Smooth muscle cell (in vitro differentiated cells): Measurements from ENCODE around the gene SNUPN. TPM values are rescaled to one million over a fixed set of nuclear protein-coding genes. Genes with fewer than 3 reads are reported as not detected.

Experiments used
- DNase-seq: peaks from one replicate; lab custom pipeline; 2025; ENCODE audit not compliant: unreplicated experiment; lab: John Stamatoyannopoulos, UW
- H2AFZ ChIP-seq: fragments of 200-600 bp; sonication (generic); 2 replicates; pipeline ENCODE4 v1.6.0; 2016; ENCODE audit warnings: antibody characterized with exemption, low read depth, mild to moderate bottlenecking
- H3F3A ChIP-seq: fragments of 200-600 bp; sonication (generic); 2 replicates; pipeline ENCODE4 v1.6.0; 2017; ENCODE audit warnings: antibody characterized with exemption, low read depth
- H3K27ac ChIP-seq: fragments of 200-600 bp; sonication (generic); 2 replicates; pipeline ENCODE4 v1.5.1; 2016; ENCODE audit warnings: low read depth, mild to moderate bottlenecking
- H3K27me3 ChIP-seq: fragments of 200-600 bp; sonication (generic); 2 replicates; pipeline ENCODE4 v1.6.1; 2016; ENCODE audit warnings: low read depth, mild to moderate bottlenecking
- H3K36me3 ChIP-seq: fragments of 200-600 bp; sonication (generic); 2 replicates; pipeline ENCODE4 v1.5.1; 2016; ENCODE audit warnings: low read depth
- H3K4me1 ChIP-seq: fragments of 200-600 bp; sonication (generic); 2 replicates; pipeline ENCODE4 v1.5.1; 2016; ENCODE audit warnings: low read depth
- H3K4me2 ChIP-seq: fragments of 200-600 bp; sonication (generic); 2 replicates; pipeline ENCODE4 v1.6.0; 2016; ENCODE audit warnings: mild to moderate bottlenecking
- H3K4me3 ChIP-seq: fragments of 200-600 bp; sonication (generic); 2 replicates; pipeline ENCODE4 v1.5.1; 2016; ENCODE audit warnings: mild to moderate bottlenecking
- H3K79me2 ChIP-seq: fragments of 200-600 bp; sonication (generic); 2 replicates; pipeline ENCODE4 v1.6.0; 2016; ENCODE audit warnings: low read depth, mild to moderate bottlenecking
- H3K9ac ChIP-seq: fragments of 200-600 bp; sonication (generic); 2 replicates; pipeline ENCODE4 v1.6.0; 2016; ENCODE audit warnings: low read depth
- H3K9me3 ChIP-seq: fragments of 200-600 bp; sonication (generic); replicated peaks from 2 replicates; pipeline ENCODE4 v1.5.1; 2016; ENCODE audit warnings: low read depth
- H4K20me1 ChIP-seq: fragments of 200-600 bp; sonication (generic); 2 replicates; pipeline ENCODE4 v1.6.0; 2016; ENCODE audit warnings: low read depth
- CTCF ChIP-seq: fragments of 200-600 bp; sonication (generic); IDR thresholded peaks from 2 replicates; pipeline ENCODE4 v1.5.1; 2017; ENCODE audit warnings: borderline replicate concordance, mild to moderate bottlenecking, antibody characterized with exemption; ENCODE audit not compliant: insufficient read depth, poor library complexity, severe bottlenecking
- WGBS: methylation state at CpG from one replicate; pipeline ENCODE4 v1.1.7; 2016; ENCODE audit warnings: low lambda C conversion rate; 5-methylcytosine and 5-hydroxymethylcytosine counted together
- polyA plus RNA-seq: library from polyadenylated mRNA; unstranded; fragments of >200 nt; fragmentation: Nextera tagmentation; extraction: Ambion mirVana; gene quantifications from 2 replicates; pipeline ENCODE4 v1.2.1, GENCODE V29; 2016
- total RNA-seq: library from RNA; depleted of rRNA; stranded (reverse); fragments of >200 nt; gene quantifications from 2 replicates; pipeline ENCODE4 v1.2.3, GENCODE V29; 2014

SNUPN gene
- total and polyA plus RNA-seq, 2 experiments from 2014 or later = 15.2 to 24.0 TPM

DNA sequence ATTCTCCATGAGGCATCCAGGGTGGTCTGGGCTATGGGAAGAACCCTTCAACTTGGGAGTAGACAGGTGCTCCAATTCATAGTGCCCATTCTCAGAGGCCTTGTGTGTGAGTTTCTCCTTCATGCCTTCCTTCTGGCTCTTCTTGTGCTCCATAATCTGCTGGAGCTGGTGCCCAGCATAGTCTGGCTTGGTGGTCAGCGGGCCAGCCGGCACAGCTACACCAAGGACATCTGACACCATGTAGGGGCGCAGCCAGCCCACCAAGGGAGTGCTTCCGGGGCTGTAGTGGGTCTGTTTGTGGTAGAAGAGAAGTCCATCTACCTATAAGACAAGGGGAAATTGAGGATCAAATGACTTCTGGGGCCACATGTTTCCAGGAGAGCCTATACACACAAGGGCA, 27.2 kb downstream of the SNUPN start:
- Histone ChIP-seq H4K20me1 (no peaks in the 10 kb centered on the region), H3F3A (no peaks in the 10 kb centered on the region), H3K4me2 (no peak overlapping the region), H3K4me3 (no peak overlapping the region), H3K27me3 (no peaks in the 10 kb centered on the region), H3K79me2 (no peaks in the 10 kb centered on the region), H3K27ac (peak overlapping the region; percentile 37), H3K9ac (no peak overlapping the region), H3K4me1 (no peaks in the 10 kb centered on the region), H3K36me3 (no peaks in the 10 kb centered on the region), H2AFZ (no peak overlapping the region), H3K9me3 (no peaks in the 10 kb centered on the region)
- no peak for DNase-seq
- no peak for TF ChIP-seq CTCF
- WGBS = 94% methylated on average over 4 of the region's 4 CpGs

GRCh38 chr15:75597667-75598341, 27.7 kb downstream of the SNUPN start:
- H3K27ac ChIP-seq = no peak overlapping the region
- H2AFZ ChIP-seq = no peak overlapping the region
- no peaks in the 10 kb centered on the region for H4K20me1 ChIP-seq
- no peak overlapping the region for H3K4me3 ChIP-seq
- no peaks in the 10 kb centered on the region for H3K27me3 ChIP-seq
- no peaks in the 10 kb centered on the region for H3F3A ChIP-seq
- H3K9me3 ChIP-seq = no peaks in the 10 kb centered on the region
- no peak overlapping the region for H3K4me2 ChIP-seq
- DNase-seq = no peak
- H3K4me1 ChIP-seq = no peaks in the 10 kb centered on the region
- H3K9ac ChIP-seq = no peak overlapping the region
- TF ChIP-seq CTCF = no peak
- no peaks in the 10 kb centered on the region for H3K36me3 ChIP-seq
- WGBS = 89% methylated on average over 3 of the region's 3 CpGs
- H3K79me2 ChIP-seq = no peaks in the 10 kb centered on the region

- no peak for TF ChIP-seq CTCF
- no peak overlapping the region for H3K4me2 ChIP-seq
- no peak overlapping the region for H3K4me3 ChIP-seq
- no peak overlapping the region for H2AFZ ChIP-seq
- no peaks in the 10 kb centered on the region for H4K20me1 ChIP-seq
- no peak overlapping the region for H3K9ac ChIP-seq
- no peak for DNase-seq
- no peaks in the 10 kb centered on the region for H3K9me3 ChIP-seq
- 96% methylated on average over 3 of the region's 3 CpGs for WGBS
- no peaks in the 10 kb centered on the region for H3K4me1 ChIP-seq
- H3K36me3 ChIP-seq = no peaks in the 10 kb centered on the region
- no peaks in the 10 kb centered on the region for H3F3A ChIP-seq
- no peak overlapping the region for H3K27ac ChIP-seq
- H3K79me2 ChIP-seq = no peaks in the 10 kb centered on the region
- no peaks in the 10 kb centered on the region for H3K27me3 ChIP-seq
Observed at GRCh38 chr15:75596703-75597345, 28.7 kb downstream of the SNUPN start.
